Renal pelvis (tissue), 4 donors: ENCODE results near the gene SESN1. TPM values are rescaled to one million over a fixed set of nuclear protein-coding genes. Genes with fewer than 3 reads are reported as not detected.

Experiments
- DNase-seq: peaks from one replicate; pipeline ENCODE4 v3.0.0-alpha.2; 2013
- polyA plus RNA-seq, 3 donors: library from polyadenylated mRNA; unstranded; fragments of 120-200 nt; gene quantifications; one replicate each; pipeline ENCODE4 v1.2.1, GENCODE V29; 2013; ENCODE audit not compliant: insufficient read length in 3 of 3

The SESN1 gene
- polyA plus RNA-seq, 3 donors: 22.5 to 26.5 (median 23.2) TPM

DNA sequence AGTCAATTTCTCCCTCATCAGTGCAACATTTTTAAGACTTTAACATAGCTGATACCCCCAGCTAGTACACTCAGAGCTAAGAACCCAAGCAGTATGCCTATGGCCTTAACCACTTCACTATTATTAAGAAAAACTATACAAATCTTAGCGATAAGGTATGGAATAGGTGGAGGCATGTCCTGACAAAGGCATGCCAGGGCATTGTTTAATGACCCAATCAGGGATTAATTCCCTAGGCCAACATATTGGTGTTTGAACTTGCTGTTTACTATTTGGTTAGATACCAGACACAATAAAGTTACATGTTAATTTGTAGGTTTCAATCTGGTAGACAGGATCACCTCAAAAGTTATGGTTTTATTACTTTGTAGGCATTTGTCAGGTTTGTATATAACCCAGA, 153.4 kb downstream of the SESN1 start:
- DNase-seq: no peak

DNA sequence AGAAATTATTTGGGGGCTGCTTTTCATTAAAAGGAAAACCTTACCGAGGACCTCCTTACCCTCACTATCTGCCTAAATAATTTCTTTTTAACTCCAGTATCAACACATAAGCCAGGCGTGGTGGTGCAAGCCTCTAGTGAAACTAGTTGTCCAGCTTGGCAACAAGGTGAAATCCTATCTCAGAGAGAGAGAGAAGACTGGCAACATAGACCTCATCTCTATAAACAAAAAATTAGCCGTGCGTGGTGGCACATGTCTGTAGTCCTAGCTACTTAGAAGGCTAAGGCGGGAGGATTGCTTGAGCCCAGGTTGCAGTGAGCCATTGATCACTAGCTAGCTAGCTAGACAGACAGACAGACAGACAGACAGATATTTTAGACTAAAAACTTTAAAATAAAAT, 153.9 kb downstream of the SESN1 start:
- no peak for DNase-seq

DNA sequence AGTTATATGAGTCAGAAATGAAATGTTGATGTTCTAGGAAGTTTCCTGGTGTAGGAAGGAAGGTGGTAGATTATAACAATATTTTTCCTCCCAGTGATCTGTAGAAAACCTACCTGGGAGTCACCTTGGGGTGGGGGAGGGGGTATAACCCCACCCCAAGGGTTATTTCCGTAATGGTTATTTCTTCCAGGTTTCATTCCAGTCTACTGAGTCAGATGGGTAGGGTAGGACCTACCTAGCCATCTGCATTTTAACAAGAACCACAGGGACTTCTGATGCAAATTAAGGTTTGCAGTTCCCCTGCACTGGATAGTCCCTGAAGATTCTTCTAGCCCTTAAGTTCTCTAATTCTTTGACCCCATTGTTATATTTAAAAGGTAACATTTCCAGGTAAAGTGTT, 157.5 kb downstream of the SESN1 start:
- DNase-seq: no peak

Other genes starting within 250 kb of the SESN1 start
- gene ARMC2, start 246.4 kb downstream of the SESN1 start, polyA plus RNA-seq: 10 to 100 TPM; 10.7 to 16.1 (median 14.4) TPM
- 10 to 100 TPM; 18.6 to 24.7 (median 19.6) TPM for gene CEP57L1, start 661 bp upstream of the SESN1 start, polyA plus RNA-seq